ENCODE measurements around the gene SCARF2.

Gene SCARF2

GRCh38 chr22:20463324-20464095, 25.9 kb upstream of the SCARF2 start:
- Histone ChIP-seq H3K4me3 (ENCODE audit: low read depth in 1 of 2, low read length in 1 of 2) (peak overlapping the region; percentile 31 to 51), H3K27ac (peak overlapping the region; percentile 99)

DNA sequence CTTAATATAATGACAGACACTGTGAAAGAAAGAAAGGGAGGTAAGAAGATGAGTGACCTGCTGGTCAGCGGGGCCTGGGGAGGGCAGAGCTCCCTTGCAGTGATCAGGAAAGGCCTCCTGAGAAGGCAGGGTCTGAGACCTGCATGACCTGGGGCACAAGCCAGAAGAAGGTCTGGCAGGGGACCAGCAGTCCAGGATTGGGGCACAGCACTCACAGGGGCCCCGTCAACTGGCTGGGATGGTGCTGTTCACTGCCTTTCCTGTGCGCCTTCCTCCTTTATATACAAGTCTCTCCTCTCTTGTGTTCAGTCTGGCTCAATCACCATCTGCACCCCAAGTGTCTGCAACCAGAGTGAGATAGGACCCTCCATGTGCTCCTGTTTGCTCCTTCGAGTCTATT, 22.2 kb upstream of the SCARF2 start:
- H3K27me3 ChIP-seq = no peaks in the 10 kb centered on the region
- no peak overlapping the region for H3K4me3 ChIP-seq (ENCODE audit: low read depth in 1 of 2, low read length in 1 of 2)
- no peak for TF ChIP-seq CTCF (IDR thresholded peaks at IDR 0.05)
- peaks cover 31% of the 10 kb centered on the region for H3K36me3 ChIP-seq
- H3K9me3 ChIP-seq = no peaks in the 10 kb centered on the region
- peak overlapping the region; percentile 50 for H3K27ac ChIP-seq
- H3K4me1 ChIP-seq (ENCODE audit: control insufficient read depth in 1 of 2, insufficient read depth in 1 of 2, low read depth in 1 of 2, low read length in 1 of 2) = peaks cover 42 to 53% of the 10 kb centered on the region in 2 experiments

More at GRCh38 chr22:20463324-20464095, 25.9 kb upstream of the SCARF2 start:
- Histone ChIP-seq H3K27me3 (no peaks in the 10 kb centered on the region), H3K9me3 (no peaks in the 10 kb centered on the region), H3K36me3 (peaks cover 13% of the 10 kb centered on the region), H3K4me1 (ENCODE audit: control insufficient read depth in 1 of 2, insufficient read depth in 1 of 2, low read depth in 1 of 2, low read length in 1 of 2) (peaks cover 48 to 54% of the 10 kb centered on the region in 2 experiments)
- TF ChIP-seq CTCF (IDR thresholded peaks at IDR 0.05) = no peak

DNA sequence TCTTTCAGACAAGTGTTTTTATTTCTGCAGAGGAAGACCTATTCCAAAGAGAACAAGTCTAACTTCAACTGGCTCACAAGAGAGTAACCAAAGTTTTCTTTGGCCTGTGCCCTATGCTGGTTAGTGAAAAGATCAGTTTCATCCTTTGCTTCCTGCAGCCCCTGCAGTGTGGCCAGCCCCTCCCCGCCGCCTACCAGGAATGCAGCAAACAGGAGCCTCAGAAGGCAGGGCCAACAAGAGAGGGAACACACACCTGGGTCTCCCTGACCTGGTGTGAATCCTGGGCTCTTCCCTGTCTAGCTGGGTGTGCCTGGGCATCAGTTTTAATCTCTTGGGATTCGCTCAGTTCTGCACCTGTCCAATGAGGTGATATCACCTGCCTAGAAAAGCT, 21.5 kb upstream of the SCARF2 start:
- Histone ChIP-seq H3K36me3 (peaks cover 28% of the 10 kb centered on the region), H3K9me3 (no peaks in the 10 kb centered on the region), H3K27ac (peak overlapping the region; percentile 50), H3K27me3 (no peaks in the 10 kb centered on the region), H3K4me3 (ENCODE audit: low read depth in 1 of 2, low read length in 1 of 2) (no peak overlapping the region), H3K4me1 (ENCODE audit: control insufficient read depth in 1 of 2, insufficient read depth in 1 of 2, low read depth in 1 of 2, low read length in 1 of 2) (peaks cover 41 to 53% of the 10 kb centered on the region in 2 experiments)
- TF ChIP-seq CTCF (IDR thresholded peaks at IDR 0.05) = no peak

DNA sequence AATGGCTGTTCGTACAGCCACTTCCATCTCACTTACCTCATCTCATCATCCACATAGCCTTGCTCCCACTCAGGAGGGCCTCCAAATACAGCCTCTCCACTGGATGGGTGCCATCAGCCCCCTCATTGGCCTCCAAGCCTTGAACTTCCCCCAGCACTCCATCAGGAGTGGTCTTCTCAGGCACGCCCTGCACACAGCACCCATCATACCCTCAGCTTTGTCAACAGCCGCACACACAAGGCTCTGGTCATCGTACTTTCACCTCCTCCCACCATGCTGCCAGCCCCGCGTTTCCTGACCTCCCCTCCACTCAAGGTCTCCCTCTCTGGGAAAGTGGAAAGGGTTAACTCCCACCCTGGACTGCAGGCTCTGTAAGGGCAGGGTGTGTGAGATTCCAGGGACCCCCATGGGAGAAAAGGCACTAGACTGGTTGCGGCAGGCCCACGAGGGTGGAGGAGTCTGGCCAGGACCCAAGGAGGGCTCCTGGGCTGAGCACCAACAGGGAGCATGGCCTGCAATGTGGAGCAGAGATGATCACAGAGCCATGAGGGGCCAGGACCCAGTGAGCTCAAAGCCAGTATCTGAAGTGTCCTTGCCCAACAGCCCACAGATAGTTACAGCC, 21.0 kb upstream of the SCARF2 start:
- TF ChIP-seq CTCF (IDR thresholded peaks at IDR 0.05) = no peak
- H3K4me1 ChIP-seq (ENCODE audit: control insufficient read depth in 1 of 2, insufficient read depth in 1 of 2, low read depth in 1 of 2, low read length in 1 of 2) = peaks cover 38 to 53% of the 10 kb centered on the region in 2 experiments
- H3K27me3 ChIP-seq = no peaks in the 10 kb centered on the region
- H3K9me3 ChIP-seq = no peaks in the 10 kb centered on the region
- H3K4me3 ChIP-seq (ENCODE audit: low read depth in 1 of 2, low read length in 1 of 2) = no peak overlapping the region
- peaks cover 28% of the 10 kb centered on the region for H3K36me3 ChIP-seq
- H3K27ac ChIP-seq = peak overlapping the region; percentile 50

GRCh38 chr22:20457506-20458240, 20.0 kb upstream of the SCARF2 start:
- H3K4me3 ChIP-seq (ENCODE audit: low read depth in 1 of 2, low read length in 1 of 2) = no peak overlapping the region
- H3K9me3 ChIP-seq = no peaks in the 10 kb centered on the region
- H3K27me3 ChIP-seq = no peaks in the 10 kb centered on the region
- TF ChIP-seq CTCF (IDR thresholded peaks at IDR 0.05) = no peak
- H3K4me1 ChIP-seq (ENCODE audit: control insufficient read depth in 1 of 2, insufficient read depth in 1 of 2, low read depth in 1 of 2, low read length in 1 of 2) = peaks cover 28 to 43% of the 10 kb centered on the region in 2 experiments
- H3K36me3 ChIP-seq = peaks cover 30% of the 10 kb centered on the region
- H3K27ac ChIP-seq = no peak overlapping the region

All from neutrophil (primary cell).